ENCODE measurements around the gene RBM22.

DNA sequence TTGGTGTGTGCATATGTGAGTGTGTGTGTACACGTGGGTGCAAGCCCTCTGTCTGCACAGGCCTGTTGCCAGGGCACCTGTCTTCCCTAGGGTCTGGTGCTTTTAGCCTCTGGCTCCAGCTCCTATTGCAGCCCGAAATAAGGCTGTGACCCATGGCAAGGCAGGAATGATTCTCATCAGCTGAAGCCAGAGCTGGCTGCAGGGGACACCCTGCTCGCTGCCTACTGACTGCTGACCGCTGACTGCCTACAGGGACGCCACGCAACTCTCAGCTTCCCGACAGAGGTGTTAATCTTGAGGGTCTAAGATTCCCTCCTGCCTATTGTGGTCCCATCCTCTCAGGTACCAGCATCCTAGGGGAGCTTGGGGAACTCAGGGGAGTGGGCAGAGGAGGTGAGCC, 39.8 kb downstream of the RBM22 start, which contains the start of gene MYOZ3:
- no peak for TF ChIP-seq EZH2 (IDR thresholded peaks at IDR 0.05; ENCODE audit: low read length, unreplicated experiment)
- TF ChIP-seq, protein P1, sequence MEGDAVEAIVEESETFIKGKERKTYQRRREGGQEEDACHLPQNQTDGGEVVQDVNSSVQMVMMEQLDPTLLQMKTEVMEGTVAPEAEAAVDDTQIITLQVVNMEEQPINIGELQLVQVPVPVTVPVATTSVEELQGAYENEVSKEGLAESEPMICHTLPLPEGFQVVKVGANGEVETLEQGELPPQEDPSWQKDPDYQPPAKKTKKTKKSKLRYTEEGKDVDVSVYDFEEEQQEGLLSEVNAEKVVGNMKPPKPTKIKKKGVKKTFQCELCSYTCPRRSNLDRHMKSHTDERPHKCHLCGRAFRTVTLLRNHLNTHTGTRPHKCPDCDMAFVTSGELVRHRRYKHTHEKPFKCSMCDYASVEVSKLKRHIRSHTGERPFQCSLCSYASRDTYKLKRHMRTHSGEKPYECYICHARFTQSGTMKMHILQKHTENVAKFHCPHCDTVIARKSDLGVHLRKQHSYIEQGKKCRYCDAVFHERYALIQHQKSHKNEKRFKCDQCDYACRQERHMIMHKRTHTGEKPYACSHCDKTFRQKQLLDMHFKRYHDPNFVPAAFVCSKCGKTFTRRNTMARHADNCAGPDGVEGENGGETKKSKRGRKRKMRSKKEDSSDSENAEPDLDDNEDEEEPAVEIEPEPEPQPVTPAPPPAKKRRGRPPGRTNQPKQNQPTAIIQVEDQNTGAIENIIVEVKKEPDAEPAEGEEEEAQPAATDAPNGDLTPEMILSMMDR (conservative IDR thresholded peaks at IDR 0.05; ENCODE audit: low read depth, low read length): no peak
- no peak for TF ChIP-seq EZH2phosphoT487 (IDR thresholded peaks at IDR 0.05; ENCODE audit: borderline replicate concordance, low read length)

Data from PC-3 (cell line).